ENCODE data around the gene FLT3.

GRCh38 chr13:27960362-27961226 is 139.8 kb downstream of the FLT3 start:
- TF ChIP-seq, protein P1, sequence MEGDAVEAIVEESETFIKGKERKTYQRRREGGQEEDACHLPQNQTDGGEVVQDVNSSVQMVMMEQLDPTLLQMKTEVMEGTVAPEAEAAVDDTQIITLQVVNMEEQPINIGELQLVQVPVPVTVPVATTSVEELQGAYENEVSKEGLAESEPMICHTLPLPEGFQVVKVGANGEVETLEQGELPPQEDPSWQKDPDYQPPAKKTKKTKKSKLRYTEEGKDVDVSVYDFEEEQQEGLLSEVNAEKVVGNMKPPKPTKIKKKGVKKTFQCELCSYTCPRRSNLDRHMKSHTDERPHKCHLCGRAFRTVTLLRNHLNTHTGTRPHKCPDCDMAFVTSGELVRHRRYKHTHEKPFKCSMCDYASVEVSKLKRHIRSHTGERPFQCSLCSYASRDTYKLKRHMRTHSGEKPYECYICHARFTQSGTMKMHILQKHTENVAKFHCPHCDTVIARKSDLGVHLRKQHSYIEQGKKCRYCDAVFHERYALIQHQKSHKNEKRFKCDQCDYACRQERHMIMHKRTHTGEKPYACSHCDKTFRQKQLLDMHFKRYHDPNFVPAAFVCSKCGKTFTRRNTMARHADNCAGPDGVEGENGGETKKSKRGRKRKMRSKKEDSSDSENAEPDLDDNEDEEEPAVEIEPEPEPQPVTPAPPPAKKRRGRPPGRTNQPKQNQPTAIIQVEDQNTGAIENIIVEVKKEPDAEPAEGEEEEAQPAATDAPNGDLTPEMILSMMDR (IDR thresholded peaks at IDR 0.05): no peak
- no peak for TF ChIP-seq POLR2A (IDR thresholded peaks at IDR 0.05)
